A673 (cell line): ENCODE measurements around the gene GSDME.

ENCODE experiments used
- CTCF ChIP-seq: fragments of 300-800, 200-600 bp; sonication (generic); conservative IDR thresholded peaks from 2 replicates; pipeline ENCODE4 v1.5.1; 2017; ENCODE audit warnings: low read depth, mild to moderate bottlenecking, antibody characterized with exemption, low read length, moderate library complexity, mixed read lengths
- EZH2 ChIP-seq: fragments of 200-600 bp; sonication (generic); IDR thresholded peaks from 2 replicates; pipeline ENCODE4 v1.6.1; 2017; ENCODE audit warnings: borderline replicate concordance, low read depth, mild to moderate bottlenecking, mixed read lengths, antibody characterized with exemption, low read length; ENCODE audit not compliant: poor library complexity, severe bottlenecking

GRCh38 chr7:24743471-24743870 is 13.8 kb downstream of the GSDME start:
- no peak for TF ChIP-seq EZH2
- TF ChIP-seq CTCF: no peak
